B cell (primary cell): ENCODE measurements around the gene API5. TPM values are rescaled to one million over a fixed set of nuclear protein-coding genes. Genes with fewer than 3 reads are reported as not detected.

ENCODE experiments used
- ATAC-seq: fragments of 200-7000 bp; cut with Tn5 transposase; one replicate; pipeline ENCODE4 v1.10.0; 2021; ENCODE audit warnings: low read depth, mild to moderate bottlenecking, moderate number of reproducible peaks, moderate library complexity
- CTCF ChIA-PET: fragments of 350-600 bp; sonication (Branson Sonifier 250); formaldehyde crosslinking; loops from one replicate; lab custom pipeline; 2021; ENCODE audit warnings: antibody characterized with exemption, inconsistent platforms; lab: Charles Lee
- POLR2A ChIA-PET: fragments of 350-600 bp; sonication (Branson Sonifier 250); formaldehyde crosslinking; loops from one replicate; lab custom pipeline; 2021; ENCODE audit warnings: antibody characterized with exemption; lab: Charles Lee
- DNase-seq: peaks from one replicate; pipeline ENCODE4 v3.0.0; 2013
- H2AFZ ChIP-seq: 2 replicates; pipeline ENCODE4 v1.6.1; 2012; ENCODE audit warnings: mild to moderate bottlenecking, low read depth, low read length; ENCODE audit not compliant: insufficient read depth, poor library complexity, severe bottlenecking
- H3K27ac ChIP-seq, 2 donors: 1 replicate in 1 of 2; 2 replicates in 1 of 2; pipeline ENCODE4 v1.5.1; 2012 to 2013; ENCODE audit warnings: low read length in 2 of 2, mild to moderate bottlenecking in 2 of 2, moderate library complexity in 1 of 2
- H3K27me3 ChIP-seq, 4 experiments: fragments of 200-600 bp in 1 of 4; sonication (generic) in 1 of 4; replicated peaks in 1 of 4; 1 replicate in 2 of 4; 2 replicates in 2 of 4; pipeline versions ENCODE4 v1.6.1 to v1.7.0; 2013 to 2016; ENCODE audit warnings: low read length in 3 of 4, mild to moderate bottlenecking in 2 of 4, mixed read lengths in 1 of 4, moderate library complexity in 1 of 4; ENCODE audit not compliant: insufficient read depth in 4 of 4, control insufficient read depth in 3 of 4; ENCODE audit errors: control extremely low read depth in 1 of 4
- H3K36me3 ChIP-seq, 2 experiments: replicated peaks in 1 of 2; 1 replicate in 1 of 2; 2 replicates in 1 of 2; pipeline versions ENCODE4 v1.6.1 to v1.7.1; 2013; ENCODE audit warnings: low read length in 1 of 2; ENCODE audit not compliant: insufficient read depth in 2 of 2, control insufficient read depth in 1 of 2; ENCODE audit errors: control extremely low read depth in 1 of 2, extremely low read depth in 1 of 2
- H3K4me1 ChIP-seq, 2 donors: fragments of 200-600 bp in 1 of 2; sonication (generic) in 1 of 2; 1 replicate in 1 of 2; 2 replicates in 1 of 2; pipeline versions ENCODE4 v1.5.1 to v1.6.1; 2013 to 2017; ENCODE audit warnings: low read length in 2 of 2; ENCODE audit not compliant: control insufficient read depth in 2 of 2, insufficient read depth in 2 of 2
- H3K4me2 ChIP-seq: replicated peaks from 2 replicates; pipeline ENCODE3; 2012; ENCODE audit warnings: mild to moderate bottlenecking, low read depth, low read length; ENCODE audit not compliant: poor library complexity, severe bottlenecking
- H3K4me3 ChIP-seq, 5 experiments: fragments of 200-600 bp in 1 of 5; sonication (generic) in 1 of 5; 1 replicate in 3 of 5; 2 replicates in 2 of 5; pipeline versions ENCODE4 v1.5.1 to v1.7.0; 2011 to 2016; ENCODE audit warnings: low read length in 4 of 5, mild to moderate bottlenecking in 4 of 5, low read depth in 2 of 5, control low read depth in 1 of 5, moderate library complexity in 1 of 5; ENCODE audit not compliant: insufficient read depth in 1 of 5; ENCODE audit errors: control extremely low read depth in 1 of 5, extremely low read depth in 1 of 5
- H3K79me2 ChIP-seq: fragments of 200-600 bp; sonication (generic); one replicate; pipeline ENCODE4 v1.6.0; 2016; ENCODE audit warnings: low read length; ENCODE audit not compliant: control insufficient read depth, insufficient read depth
- H3K9ac ChIP-seq: fragments of 200-600 bp; sonication (generic); 2 replicates; pipeline ENCODE4 v1.6.1; 2017; ENCODE audit warnings: mild to moderate bottlenecking, low read length, moderate library complexity
- H3K9me3 ChIP-seq, 3 donors: one replicate each; pipeline versions ENCODE4 v1.6.1 to v1.7.1; 2013; ENCODE audit warnings: low read length in 2 of 3; ENCODE audit not compliant: control insufficient read depth in 2 of 3, insufficient read depth in 1 of 3; ENCODE audit errors: control extremely low read depth in 1 of 3
- H4K20me1 ChIP-seq: 2 replicates; pipeline ENCODE4 v1.6.0; 2012; ENCODE audit warnings: mild to moderate bottlenecking, low read length; ENCODE audit not compliant: insufficient read depth, control insufficient read depth, poor library complexity, severe bottlenecking
- H3K27ac Mint-ChIP-seq: one replicate; pipeline ENCODE4 v1.8.0; 2021; ENCODE audit warnings: mixed read lengths
- H3K27me3 Mint-ChIP-seq: one replicate; pipeline ENCODE4 v1.8.0; 2021; ENCODE audit warnings: mixed read lengths
- H3K4me1 Mint-ChIP-seq: one replicate; pipeline ENCODE4 v1.8.0; 2021; ENCODE audit warnings: mixed read lengths
- H3K4me3 Mint-ChIP-seq: one replicate; pipeline ENCODE4 v1.8.0; 2021; ENCODE audit warnings: mixed read lengths
- H3K9me3 Mint-ChIP-seq: one replicate; pipeline ENCODE4 v1.8.0; 2022; ENCODE audit warnings: mixed read lengths; ENCODE audit not compliant: insufficient read depth
- EZH2 ChIP-seq: IDR thresholded peaks from 2 replicates; pipeline ENCODE4 v1.6.1; 2012; ENCODE audit warnings: borderline replicate concordance, low read depth, mild to moderate bottlenecking, moderate library complexity, low read length; ENCODE audit not compliant: insufficient read depth, poor library complexity, severe bottlenecking
- WGBS: methylation state at CpG from one replicate; pipeline ENCODE4 v1.1.5; 2013; ENCODE audit warnings: missing lambda C conversion rate; ENCODE audit not compliant: insufficient coverage; 5-methylcytosine and 5-hydroxymethylcytosine counted together
- intact Hi-C: fragments of 100-400 bp; cut with micrococcal nuclease; formaldehyde crosslinking; loops from one replicate; pipeline ENCODE4 v1.10.0; 2022
- polyA plus RNA-seq: library from polyadenylated mRNA; depleted of rRNA; stranded (reverse); fragments of >200 nt; gene quantifications from 2 replicates; pipeline ENCODE4 v1.2.3, GENCODE V29; 2012
- total RNA-seq, 2 donors: library from RNA; stranded (reverse); fragments of 120-200 nt in 1 of 2; gene quantifications; 1 replicate in 1 of 2; 2 replicates in 1 of 2; pipeline versions ENCODE4 v1.2.3 to v1.2.4, GENCODE V29; 2013 to 2022
- TF ChIP-seq, protein P1 (sequence below): fragments of 200-600 bp; IDR thresholded peaks from one replicate; pipeline ENCODE4 v1.8.0; 2022; ENCODE audit warnings: antibody characterized with exemption, mild to moderate bottlenecking

The API5 gene
- total and polyA plus RNA-seq, 2 donors (not counting 1 experiment from before 2014, with no cell fraction given), result 16.6 to 94.7 TPM

DNA sequence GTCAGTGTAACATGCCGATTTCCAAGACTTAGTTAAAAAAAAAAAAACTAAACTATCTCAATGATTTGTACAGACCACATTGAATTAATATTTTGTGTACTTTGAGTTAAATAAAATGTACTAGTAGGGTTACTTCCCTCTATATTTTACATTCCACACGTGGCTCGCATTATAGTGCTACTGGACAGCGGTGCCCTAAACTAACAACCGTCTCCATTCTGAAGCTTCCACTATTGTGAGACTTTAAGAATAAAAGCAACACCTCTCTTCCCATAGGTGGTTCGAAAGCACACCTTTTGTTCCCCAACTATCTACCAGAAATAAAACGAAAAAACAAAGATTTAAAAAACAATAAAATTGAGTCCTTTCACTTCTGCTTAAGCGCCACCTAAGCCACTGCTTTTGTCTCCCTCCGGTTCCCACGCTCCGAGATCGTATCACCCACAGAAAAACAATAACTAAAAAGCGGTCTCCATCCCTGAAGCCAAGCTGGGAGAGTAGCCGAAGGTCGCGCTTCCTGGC is 46.5 kb downstream of the API5 start:
- peak overlapping the region; percentile 89 to 96 for H3K27ac ChIP-seq
- H3K27ac Mint-ChIP-seq, result peak overlapping the region; percentile 97
- WGBS, result 5% methylated on average over 14 of the region's 16 CpGs
- H3K4me3 Mint-ChIP-seq, result peak overlapping the region; percentile 91
- CTCF ChIA-PET, result interaction anchor here (0.6 to 4.4 kb wide), 3 partner anchors 16 to 46 kb away, joined by 3 to 44 read pairs (median 5); partner anchors contain the start of gene API5
- ATAC-seq (no peak), DNase-seq (no peak)
- peak overlapping the region; percentile 75 to 96 (median 91) for H3K4me3 ChIP-seq
- no peaks in the 10 kb centered on the region for H3K27me3 Mint-ChIP-seq
- POLR2A ChIA-PET, result interaction anchor here (2.0 kb wide), 1 partner anchor 46 kb away, joined by 8 read pairs; the partner anchor contains the start of gene API5
- no peaks in the 10 kb centered on the region for H3K27me3 ChIP-seq
- H3K9me3 ChIP-seq, result no peaks in the 10 kb centered on the region
- peak overlapping the region; percentile 85 for H3K4me2 ChIP-seq
- peaks cover 46% of the 10 kb centered on the region for H3K4me1 Mint-ChIP-seq
- H3K79me2 ChIP-seq, result peaks cover 60% of the 10 kb centered on the region
- intact Hi-C loops, result loop anchor here (1.0 to 5.0 kb wide), 6 partner anchors 46 to 1999 kb away; partner anchors contain the start of genes ACCS, ALKBH3 and EXT2
- peak overlapping the region; percentile 94 for H2AFZ ChIP-seq
- peaks cover 8% of the 10 kb centered on the region for H4K20me1 ChIP-seq
- peaks cover 0 to 5% of the 10 kb centered on the region in 2 experiments for H3K36me3 ChIP-seq
- TF ChIP-seq, protein P1, sequence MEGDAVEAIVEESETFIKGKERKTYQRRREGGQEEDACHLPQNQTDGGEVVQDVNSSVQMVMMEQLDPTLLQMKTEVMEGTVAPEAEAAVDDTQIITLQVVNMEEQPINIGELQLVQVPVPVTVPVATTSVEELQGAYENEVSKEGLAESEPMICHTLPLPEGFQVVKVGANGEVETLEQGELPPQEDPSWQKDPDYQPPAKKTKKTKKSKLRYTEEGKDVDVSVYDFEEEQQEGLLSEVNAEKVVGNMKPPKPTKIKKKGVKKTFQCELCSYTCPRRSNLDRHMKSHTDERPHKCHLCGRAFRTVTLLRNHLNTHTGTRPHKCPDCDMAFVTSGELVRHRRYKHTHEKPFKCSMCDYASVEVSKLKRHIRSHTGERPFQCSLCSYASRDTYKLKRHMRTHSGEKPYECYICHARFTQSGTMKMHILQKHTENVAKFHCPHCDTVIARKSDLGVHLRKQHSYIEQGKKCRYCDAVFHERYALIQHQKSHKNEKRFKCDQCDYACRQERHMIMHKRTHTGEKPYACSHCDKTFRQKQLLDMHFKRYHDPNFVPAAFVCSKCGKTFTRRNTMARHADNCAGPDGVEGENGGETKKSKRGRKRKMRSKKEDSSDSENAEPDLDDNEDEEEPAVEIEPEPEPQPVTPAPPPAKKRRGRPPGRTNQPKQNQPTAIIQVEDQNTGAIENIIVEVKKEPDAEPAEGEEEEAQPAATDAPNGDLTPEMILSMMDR, result no peak
- TF ChIP-seq EZH2, result no peak
- H3K9me3 Mint-ChIP-seq, result no peaks in the 10 kb centered on the region
- H3K9ac ChIP-seq, result peak overlapping the region; percentile 93
- peaks cover 22 to 25% of the 10 kb centered on the region in 2 donors for H3K4me1 ChIP-seq
